ENCODE measurements around the gene DCC. TPM values are rescaled to one million over a fixed set of nuclear protein-coding genes. Genes with fewer than 3 reads are reported as not detected.

Gene DCC
- total and polyA plus RNA-seq, 2 of the 8 experiments (the other 6 are each of a cell fraction or from before 2014, with no cell fraction given), result 0.14 to 1.4 TPM

DNA sequence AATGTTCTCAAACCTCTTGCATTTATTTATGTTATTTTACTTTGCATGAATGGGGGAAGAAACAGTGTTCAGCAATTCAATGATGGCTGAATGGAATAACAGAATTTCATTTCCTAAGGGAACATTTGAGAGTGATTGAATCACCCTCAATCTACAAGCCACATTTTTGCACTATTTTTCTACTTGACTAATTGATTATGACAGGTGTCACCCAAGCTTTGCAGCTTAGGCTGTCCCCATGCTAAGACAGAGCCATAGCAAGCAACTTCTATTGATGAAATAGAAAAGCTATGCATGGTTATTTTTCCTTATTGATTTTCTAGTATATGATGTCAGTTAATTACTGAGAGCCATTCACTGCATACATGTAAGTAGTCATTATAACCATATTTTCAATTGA, 795.7 kb downstream of the DCC start:
- Histone ChIP-seq H2BK20ac (ENCODE audit: low read length) (no peak overlapping the region), H3K79me1 (ENCODE audit: low read depth, low read length) (no peaks in the 10 kb centered on the region), H3K56ac (replicated peaks; ENCODE audit: insufficient read length, low read depth, low read length) (no peak overlapping the region), H4K20me1 (replicated peaks in 1 of 2; ENCODE audit: control insufficient read depth in 1 of 2, insufficient read depth in 2 of 2, low read length in 2 of 2) (no peaks in the 10 kb centered on the region), H3K27me3 (replicated peaks in 1 of 4; ENCODE audit: control insufficient read depth in 3 of 4, extremely low read depth in 1 of 4, insufficient read depth in 3 of 4, low read length in 3 of 4) (no peaks in the 10 kb centered on the region), H3K18ac (ENCODE audit: extremely low read depth, low read length) (no peak overlapping the region), H3K4me3 (ENCODE audit: extremely low read depth in 1 of 4, insufficient read depth in 2 of 4, low read depth in 3 of 4, low read length in 4 of 4) (no peak overlapping the region), H3K23me2 (ENCODE audit: low read depth, low read length) (no peaks in the 10 kb centered on the region), H3K9ac (replicated peaks in 1 of 4; ENCODE audit: extremely low read depth in 1 of 4, low read depth in 3 of 4, low read length in 3 of 4) (no peak overlapping the region), H2AK5ac (ENCODE audit: low read depth, low read length) (no peak overlapping the region), H3K4me1 (replicated peaks in 1 of 4; ENCODE audit: control insufficient read depth in 3 of 4, insufficient read depth in 4 of 4, low read length in 3 of 4) (no peaks in the 10 kb centered on the region; a peak in 1 of 7 replicates), H3K27ac (ENCODE audit: low read depth, low read length) (no peak overlapping the region), H3K14ac (ENCODE audit: insufficient read length) (no peak overlapping the region), H2BK12ac (ENCODE audit: low read depth, low read length) (no peak overlapping the region), H4K5ac (ENCODE audit: insufficient read length, low read depth, low read length) (no peak overlapping the region), H4K8ac (ENCODE audit: extremely low read depth, insufficient read depth, low read length) (no peak overlapping the region), H3K4me2 (ENCODE audit: insufficient read depth in 1 of 2, low read depth in 2 of 2, low read length in 2 of 2) (no peak overlapping the region), H2AFZ (ENCODE audit: low read length) (no peak overlapping the region), H2BK5ac (ENCODE audit: low read depth, low read length) (no peak overlapping the region), H3K79me2 (ENCODE audit: control insufficient read depth in 1 of 2, insufficient read depth in 2 of 2, low read length in 2 of 2) (no peaks in the 10 kb centered on the region), H3K4ac (replicated peaks; ENCODE audit: insufficient read length, low read depth, low read length) (no peak overlapping the region), H3K23ac (ENCODE audit: insufficient read length) (no peak overlapping the region), H4K91ac (replicated peaks; ENCODE audit: insufficient read length, low read length) (no peak overlapping the region), H2BK120ac (replicated peaks; ENCODE audit: low read depth, low read length) (no peak overlapping the region), H3K36me3 (ENCODE audit: control insufficient read depth in 2 of 4, insufficient read depth in 4 of 4, low read length in 3 of 4) (no peaks in the 10 kb centered on the region), H2BK15ac (ENCODE audit: low read length) (no peak overlapping the region), H3K9me3 (ENCODE audit: insufficient read depth in 2 of 2, low read depth in 1 of 2, low read length in 1 of 2) (no peaks in the 10 kb centered on the region)
- POLR2A ChIA-PET (ENCODE audit: partially characterized antibody), result no interaction called here
- FAIRE-seq (no peak), DNase-seq (ENCODE audit: low read depth in 1 of 2, low spot score in 2 of 2) (no peak)
- CTCF ChIA-PET (ENCODE audit: partially characterized antibody), result interaction anchor here (0.7 to 2.2 kb wide), 2 partner anchors 19 to 244 kb away, joined by 3 to 5 read pairs; no protein-coding TSS in a partner anchor
- no peak for TF ChIP-seq SRF (IDR thresholded peaks at IDR 0.05; ENCODE audit: low read depth, low read length)
- no peak for TF ChIP-seq RAD21 (IDR thresholded peaks at IDR 0.05 in 1 of 2, conservative IDR thresholded peaks at IDR 0.05 in 1 of 2; ENCODE audit: low read depth in 2 of 2, low read length in 2 of 2)
- TF ChIP-seq, protein P1, sequence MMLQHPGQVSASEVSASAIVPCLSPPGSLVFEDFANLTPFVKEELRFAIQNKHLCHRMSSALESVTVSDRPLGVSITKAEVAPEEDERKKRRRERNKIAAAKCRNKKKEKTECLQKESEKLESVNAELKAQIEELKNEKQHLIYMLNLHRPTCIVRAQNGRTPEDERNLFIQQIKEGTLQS (IDR thresholded peaks at IDR 0.05; ENCODE audit: insufficient read depth, low read depth, low read length), result no peak
- no peak for TF ChIP-seq NANOG (IDR thresholded peaks at IDR 0.05; ENCODE audit: insufficient read depth, low read depth, low read length, poor library complexity, severe bottlenecking)
- TF ChIP-seq GTF2F1 (IDR thresholded peaks at IDR 0.05; ENCODE audit: borderline replicate concordance, low read depth, low read length), result no peak
- TF ChIP-seq RBBP5 (IDR thresholded peaks at IDR 0.05; ENCODE audit: borderline replicate concordance, low read depth, low read length), result no peak
- no peak for TF ChIP-seq BCL11A (IDR thresholded peaks at IDR 0.05; ENCODE audit: low read depth in 2 of 2, low read length in 2 of 2)
- no peak for TF ChIP-seq TAF7 (optimal IDR thresholded peaks at IDR 0.05; ENCODE audit: borderline replicate concordance, low read depth, low read length)
- TF ChIP-seq MAFK (IDR thresholded peaks at IDR 0.05; ENCODE audit: low read depth, low read length), result no peak
- TF ChIP-seq POU5F1 (IDR thresholded peaks at IDR 0.05; ENCODE audit: low read depth, low read length), result no peak
- TF ChIP-seq ZNF274 (IDR thresholded peaks at IDR 0.05; ENCODE audit: borderline replicate concordance, extremely low read depth, low read length), result no peak
- TF ChIP-seq CHD1 (IDR thresholded peaks at IDR 0.05; ENCODE audit: low read depth, low read length), result no peak
- no peak for TF ChIP-seq YY1 (IDR thresholded peaks at IDR 0.05; ENCODE audit: low read depth, low read length)
- TF ChIP-seq CHD2 (IDR thresholded peaks at IDR 0.05; ENCODE audit: low read length), result no peak
- no peak for TF ChIP-seq SIN3A (conservative IDR thresholded peaks at IDR 0.05 in 1 of 2, IDR thresholded peaks at IDR 0.05 in 1 of 2; ENCODE audit: low read depth in 1 of 2, low read length in 2 of 2)

Data from H1 (cell line).